T-helper 22 cell (primary cell): ENCODE results near the gene MYL6.
"Not testable (repeated sequence)": the region's sequence is repeated elsewhere in the genome, so short reads cannot be mapped to it uniquely, and the experiment has no call there.

Experiments
- DNase-seq: peaks from one replicate; pipeline ENCODE4 v3.0.0-alpha.2; 2020; ENCODE audit warnings: low read depth

The MYL6 gene

DNA sequence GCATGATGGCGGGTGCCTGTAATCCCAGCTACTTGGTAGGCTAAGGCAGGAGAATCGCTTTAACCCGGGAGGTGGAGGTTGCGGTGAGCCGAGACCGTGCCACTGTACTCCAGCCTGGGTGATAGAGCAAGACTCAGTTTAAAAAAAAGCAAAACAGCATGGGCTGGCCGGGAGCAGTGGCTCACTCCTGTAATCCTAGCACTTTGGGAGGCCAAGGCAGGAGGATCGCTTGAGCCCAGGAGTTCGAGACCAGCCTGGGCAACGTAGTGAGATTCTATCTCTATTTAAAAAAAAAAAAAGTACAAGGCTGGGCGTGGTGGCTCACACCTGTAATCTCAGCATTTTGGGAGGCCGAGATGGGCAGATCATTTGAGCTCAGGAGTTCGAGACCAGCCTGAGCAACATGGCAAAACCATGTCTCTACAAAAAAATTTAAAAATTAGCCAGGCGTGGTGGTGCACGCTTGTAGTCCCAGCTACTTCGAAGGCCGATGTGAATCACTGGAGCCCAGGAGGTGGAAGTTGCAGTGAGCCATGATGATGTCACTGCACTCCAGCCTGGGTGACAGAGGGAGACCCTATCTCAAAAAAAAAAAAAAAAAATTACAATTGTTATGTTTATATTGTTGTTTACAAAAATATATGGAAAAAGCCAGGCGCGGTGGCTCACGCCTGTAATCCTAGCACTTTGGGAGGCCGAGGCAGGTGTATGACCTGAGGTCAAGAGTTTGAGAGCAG lies 1.5 kb upstream of the MYL6 start:
- DNase-seq = not testable (repeated sequence)

DNA sequence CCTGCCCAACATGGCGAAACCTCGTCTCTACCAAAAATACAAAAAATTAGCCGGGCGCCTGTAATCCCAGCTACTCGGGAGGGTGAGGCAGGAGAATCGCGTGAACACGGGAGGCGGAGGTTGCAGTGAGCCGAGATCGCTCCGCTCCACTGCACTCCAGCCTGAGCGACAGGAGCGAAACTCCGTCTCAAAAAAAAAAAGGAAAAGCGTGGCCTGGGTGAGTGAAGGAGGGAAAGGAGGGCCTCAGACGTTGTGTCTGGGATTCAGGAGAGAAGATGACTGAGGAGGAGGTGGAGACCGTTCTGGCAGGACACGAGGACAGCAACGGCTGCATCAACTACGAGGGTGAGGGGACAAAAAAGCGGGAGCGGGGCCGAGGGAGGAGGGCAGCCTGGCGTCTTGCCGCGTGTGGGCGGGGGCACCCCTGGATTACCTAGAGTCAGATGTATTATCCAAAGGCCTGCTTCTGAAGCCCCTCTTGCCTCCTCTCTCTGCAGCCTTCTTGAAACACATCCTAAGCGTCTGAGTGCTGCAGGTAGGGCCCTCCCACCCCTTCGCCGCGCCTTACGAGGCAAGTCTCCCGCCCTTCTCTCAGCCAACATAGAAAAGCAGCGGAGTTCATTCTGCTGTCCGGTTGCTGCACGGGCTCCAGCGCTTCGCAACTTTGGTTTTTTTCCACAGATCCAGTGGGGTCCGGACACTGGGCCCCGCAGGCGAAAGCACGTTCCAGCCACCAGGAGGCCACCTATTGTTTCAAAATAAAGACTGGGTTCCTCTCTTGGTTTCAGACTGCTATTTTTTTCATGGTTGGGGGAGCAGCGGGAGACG lies 744 bp upstream of the MYL6 start:
- DNase-seq = no peak

- DNase-seq = no peak
These were observed 835 bp downstream of the MYL6 start for GRCh38 chr12:56158926-56159461.

DNA sequence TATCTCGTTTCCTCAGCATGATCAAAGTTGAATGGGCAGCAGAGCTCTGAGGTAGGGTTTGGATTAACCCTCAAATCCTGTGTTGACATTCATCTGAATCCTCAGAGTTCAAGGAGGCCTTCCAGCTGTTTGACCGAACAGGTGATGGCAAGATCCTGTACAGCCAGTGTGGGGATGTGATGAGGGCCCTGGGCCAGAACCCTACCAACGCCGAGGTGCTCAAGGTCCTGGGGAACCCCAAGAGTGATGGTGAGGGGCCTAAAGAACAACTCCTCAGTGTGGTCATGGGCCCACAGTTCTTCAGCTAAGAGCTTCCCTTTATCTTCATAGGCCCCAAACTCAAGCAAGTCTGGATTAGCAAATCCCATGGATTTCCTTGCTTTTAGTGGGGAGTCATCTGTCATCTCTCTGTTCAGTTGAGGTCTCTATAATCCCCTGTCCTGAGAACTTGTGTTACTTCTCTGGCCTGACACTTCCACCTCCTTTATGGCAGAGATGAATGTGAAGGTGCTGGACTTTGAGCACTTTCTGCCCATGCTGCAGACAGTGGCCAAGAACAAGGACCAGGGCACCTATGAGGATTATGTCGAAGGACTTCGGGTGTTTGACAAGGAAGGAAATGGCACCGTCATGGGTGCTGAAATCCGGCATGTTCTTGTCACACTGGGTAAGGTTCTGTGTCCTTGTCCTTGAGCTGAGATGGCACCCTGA lies 1.5 kb downstream of the MYL6 start:
- DNase-seq = no peak

DNA sequence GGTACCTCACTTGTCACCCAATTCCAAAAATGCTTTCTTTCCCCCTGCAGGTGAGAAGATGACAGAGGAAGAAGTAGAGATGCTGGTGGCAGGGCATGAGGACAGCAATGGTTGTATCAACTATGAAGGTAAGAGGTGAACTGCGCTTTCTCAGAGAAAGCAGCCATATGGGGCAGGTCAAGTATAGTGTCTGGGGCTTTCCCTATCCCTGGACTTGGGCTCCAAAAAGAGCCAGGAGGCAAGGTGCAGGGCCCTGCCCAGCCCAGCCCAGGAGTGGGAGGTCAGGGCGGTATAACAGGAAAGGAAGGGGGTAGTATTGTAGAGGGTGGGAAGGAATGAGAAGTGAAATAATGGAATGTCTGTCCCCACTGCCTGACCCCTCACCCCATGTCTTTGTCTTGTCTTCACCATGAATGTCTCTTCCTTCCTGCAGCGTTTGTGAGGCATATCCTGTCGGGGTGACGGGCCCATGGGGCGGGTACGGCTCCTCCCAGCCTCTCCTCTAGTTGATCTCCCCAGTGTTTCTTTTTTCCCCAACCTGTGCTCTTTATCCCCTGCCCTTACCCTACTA lies 2.1 kb downstream of the MYL6 start:
- peak; percentile 56 for DNase-seq

- no peak for DNase-seq
These were observed 2.9 kb downstream of the MYL6 start for GRCh38 chr12:56160894-56161689.

GRCh38 chr12:56161690-56162351 lies 3.7 kb downstream of the MYL6 start:
- no peak for DNase-seq

- no peak for DNase-seq
These were observed 4.5 kb downstream of the MYL6 start for GRCh38 chr12:56162468-56163290.

- no peak for DNase-seq
These were observed 5.6 kb downstream of the MYL6 start for GRCh38 chr12:56163533-56164344.

GRCh38 chr12:56164345-56164729 lies 6.2 kb downstream of the MYL6 start:
- no peak for DNase-seq

GRCh38 chr12:56165369-56165768 lies 7.2 kb downstream of the MYL6 start:
- DNase-seq = no peak

DNA sequence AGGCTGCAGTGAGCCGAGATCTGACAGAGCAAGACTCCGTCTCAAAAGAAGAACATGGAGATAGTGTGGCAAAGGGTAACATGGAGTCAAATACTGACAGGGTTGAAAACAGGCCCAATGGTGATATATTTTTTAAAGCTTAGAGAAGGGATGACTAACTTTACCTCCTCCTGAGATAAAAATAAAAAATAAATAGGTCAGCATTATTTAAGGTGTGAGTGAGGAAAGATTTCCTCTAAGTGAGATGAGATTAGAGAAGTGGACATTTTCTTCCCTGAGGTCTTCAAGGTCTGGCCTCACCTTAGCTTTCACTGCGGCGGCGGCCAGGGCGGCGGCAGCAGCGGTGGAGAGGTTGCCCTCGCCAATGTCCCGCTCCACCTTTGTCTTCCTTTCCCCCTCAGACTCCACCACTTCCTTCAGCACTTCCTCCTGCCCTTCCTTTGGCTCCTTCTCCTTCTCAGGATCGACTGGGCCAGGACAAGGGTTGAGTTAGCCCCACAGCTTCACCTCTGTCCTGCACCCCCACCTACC lies 11.1 kb downstream of the MYL6 start:
- no peak for DNase-seq

GRCh38 chr12:56172839-56173238 lies 14.7 kb downstream of the MYL6 start:
- no peak for DNase-seq

DNA sequence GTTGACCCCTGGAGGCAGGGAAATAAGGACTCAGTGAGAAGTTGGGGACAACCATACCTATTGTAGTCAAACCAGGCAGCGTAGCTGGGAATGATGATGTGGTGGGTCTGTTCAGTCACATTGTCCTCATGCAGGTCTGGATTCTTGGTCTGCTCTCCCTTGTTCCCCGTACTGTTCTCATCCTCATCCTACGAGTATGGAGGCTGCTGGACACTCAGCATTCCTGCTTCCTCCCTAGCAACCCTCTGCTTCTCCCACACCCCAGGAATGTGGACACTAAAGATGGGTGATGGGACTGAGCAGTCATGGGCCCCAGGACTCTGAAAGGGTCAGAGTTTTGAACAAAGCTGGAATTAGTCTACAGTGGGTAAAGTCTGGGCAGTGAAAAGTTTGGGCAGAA lies 20.2 kb downstream of the MYL6 start:
- no peak for DNase-seq

DNA sequence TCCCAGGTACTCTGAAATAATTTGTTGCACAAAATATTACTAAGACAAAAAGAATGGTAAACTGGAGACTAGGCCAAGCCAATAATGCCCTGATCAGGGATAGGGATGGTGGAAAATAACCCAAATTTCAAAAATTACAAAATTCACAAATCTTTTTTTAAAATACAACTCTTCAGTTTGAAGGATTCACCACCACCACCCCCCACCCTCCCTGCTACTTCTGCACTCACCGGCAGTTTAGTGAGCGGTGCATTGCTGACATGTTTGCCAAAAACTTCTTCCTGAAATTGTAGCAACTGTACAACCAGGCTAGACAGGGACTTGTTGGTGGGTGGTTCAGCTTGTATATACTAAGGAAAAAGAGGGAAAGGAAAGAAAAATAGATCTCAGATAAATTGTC lies 28.8 kb downstream of the MYL6 start:
- DNase-seq = no peak

DNA sequence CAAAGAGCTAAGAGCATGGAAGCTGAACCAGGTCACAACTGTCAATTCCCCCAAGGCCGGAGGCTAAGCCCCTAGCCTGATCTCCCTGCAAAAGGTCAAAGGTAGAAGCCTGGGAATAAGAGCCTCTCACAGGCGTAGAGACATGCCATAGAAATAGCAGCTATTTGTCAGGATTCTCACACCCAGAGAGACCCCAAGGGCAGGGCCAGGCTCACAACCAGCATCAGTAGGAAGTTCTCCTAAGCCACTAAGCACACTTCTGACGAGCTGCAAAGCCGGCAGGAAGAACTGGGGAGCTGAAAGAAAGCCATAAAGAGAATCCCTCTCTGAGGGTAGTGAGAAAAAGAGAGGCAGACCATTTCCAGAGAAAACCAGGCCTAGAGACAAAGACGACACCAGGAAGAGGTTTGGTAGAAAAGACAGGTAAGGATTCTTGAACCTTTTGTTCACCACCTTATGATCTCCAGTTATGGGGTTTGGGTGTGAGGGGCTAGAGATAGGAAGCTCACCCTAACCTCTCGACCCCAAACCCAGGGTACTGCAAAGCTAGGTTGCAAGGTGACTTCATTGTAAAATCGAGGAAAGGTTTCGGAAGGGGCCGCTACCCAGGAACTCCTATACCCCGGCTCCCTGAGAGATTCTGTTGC lies 30.1 kb downstream of the MYL6 start:
- DNase-seq = no peak

- DNase-seq = no peak
These were observed 30.6 kb downstream of the MYL6 start for GRCh38 chr12:56188778-56189098.

- peak; percentile 79 for DNase-seq
These were observed 31.1 kb downstream of the MYL6 start, which contains the start of gene SMARCC2 for GRCh38 chr12:56189099-56189917. Gene SMARCC2, minus strand, starts transcription at chr12:56189483. Its CDS starts 22 bp downstream, at chr12:56189461.
